ENCODE measurements around the gene RASGRF2.

DNA sequence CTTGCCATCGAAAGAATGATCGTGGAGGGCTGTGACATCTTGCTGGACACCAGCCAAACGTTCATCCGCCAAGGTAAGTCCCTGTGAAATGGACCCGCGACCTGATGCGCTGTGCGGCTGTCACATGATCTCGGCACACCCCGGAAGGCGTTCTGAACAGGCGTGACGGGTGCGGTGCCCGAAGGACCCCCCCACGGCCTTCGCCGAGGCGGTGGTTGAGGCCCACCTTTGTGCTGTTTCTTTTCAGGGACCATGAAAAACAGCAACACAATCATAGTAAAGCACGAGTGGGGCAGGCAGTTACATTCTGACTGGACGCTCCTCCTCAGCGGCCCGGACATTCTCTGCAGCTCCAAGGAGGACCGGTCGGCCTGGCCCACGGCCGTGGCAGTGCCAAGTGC is 126.7 kb downstream of the RASGRF2 start:
- TF ChIP-seq TAF1 (IDR thresholded peaks at IDR 0.05; ENCODE audit: low read depth) (no peak), RAD21 (conservative IDR thresholded peaks at IDR 0.05) (no peak), EP300 (conservative IDR thresholded peaks at IDR 0.05; ENCODE audit: poor library complexity, severe bottlenecking) (no peak)
- TF ChIP-seq, protein P1, sequence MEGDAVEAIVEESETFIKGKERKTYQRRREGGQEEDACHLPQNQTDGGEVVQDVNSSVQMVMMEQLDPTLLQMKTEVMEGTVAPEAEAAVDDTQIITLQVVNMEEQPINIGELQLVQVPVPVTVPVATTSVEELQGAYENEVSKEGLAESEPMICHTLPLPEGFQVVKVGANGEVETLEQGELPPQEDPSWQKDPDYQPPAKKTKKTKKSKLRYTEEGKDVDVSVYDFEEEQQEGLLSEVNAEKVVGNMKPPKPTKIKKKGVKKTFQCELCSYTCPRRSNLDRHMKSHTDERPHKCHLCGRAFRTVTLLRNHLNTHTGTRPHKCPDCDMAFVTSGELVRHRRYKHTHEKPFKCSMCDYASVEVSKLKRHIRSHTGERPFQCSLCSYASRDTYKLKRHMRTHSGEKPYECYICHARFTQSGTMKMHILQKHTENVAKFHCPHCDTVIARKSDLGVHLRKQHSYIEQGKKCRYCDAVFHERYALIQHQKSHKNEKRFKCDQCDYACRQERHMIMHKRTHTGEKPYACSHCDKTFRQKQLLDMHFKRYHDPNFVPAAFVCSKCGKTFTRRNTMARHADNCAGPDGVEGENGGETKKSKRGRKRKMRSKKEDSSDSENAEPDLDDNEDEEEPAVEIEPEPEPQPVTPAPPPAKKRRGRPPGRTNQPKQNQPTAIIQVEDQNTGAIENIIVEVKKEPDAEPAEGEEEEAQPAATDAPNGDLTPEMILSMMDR (IDR thresholded peaks at IDR 0.05; ENCODE audit: poor library complexity, severe bottlenecking), result no peak
